ENCODE measurements around the gene PCF11.

The PCF11 gene, protein sequence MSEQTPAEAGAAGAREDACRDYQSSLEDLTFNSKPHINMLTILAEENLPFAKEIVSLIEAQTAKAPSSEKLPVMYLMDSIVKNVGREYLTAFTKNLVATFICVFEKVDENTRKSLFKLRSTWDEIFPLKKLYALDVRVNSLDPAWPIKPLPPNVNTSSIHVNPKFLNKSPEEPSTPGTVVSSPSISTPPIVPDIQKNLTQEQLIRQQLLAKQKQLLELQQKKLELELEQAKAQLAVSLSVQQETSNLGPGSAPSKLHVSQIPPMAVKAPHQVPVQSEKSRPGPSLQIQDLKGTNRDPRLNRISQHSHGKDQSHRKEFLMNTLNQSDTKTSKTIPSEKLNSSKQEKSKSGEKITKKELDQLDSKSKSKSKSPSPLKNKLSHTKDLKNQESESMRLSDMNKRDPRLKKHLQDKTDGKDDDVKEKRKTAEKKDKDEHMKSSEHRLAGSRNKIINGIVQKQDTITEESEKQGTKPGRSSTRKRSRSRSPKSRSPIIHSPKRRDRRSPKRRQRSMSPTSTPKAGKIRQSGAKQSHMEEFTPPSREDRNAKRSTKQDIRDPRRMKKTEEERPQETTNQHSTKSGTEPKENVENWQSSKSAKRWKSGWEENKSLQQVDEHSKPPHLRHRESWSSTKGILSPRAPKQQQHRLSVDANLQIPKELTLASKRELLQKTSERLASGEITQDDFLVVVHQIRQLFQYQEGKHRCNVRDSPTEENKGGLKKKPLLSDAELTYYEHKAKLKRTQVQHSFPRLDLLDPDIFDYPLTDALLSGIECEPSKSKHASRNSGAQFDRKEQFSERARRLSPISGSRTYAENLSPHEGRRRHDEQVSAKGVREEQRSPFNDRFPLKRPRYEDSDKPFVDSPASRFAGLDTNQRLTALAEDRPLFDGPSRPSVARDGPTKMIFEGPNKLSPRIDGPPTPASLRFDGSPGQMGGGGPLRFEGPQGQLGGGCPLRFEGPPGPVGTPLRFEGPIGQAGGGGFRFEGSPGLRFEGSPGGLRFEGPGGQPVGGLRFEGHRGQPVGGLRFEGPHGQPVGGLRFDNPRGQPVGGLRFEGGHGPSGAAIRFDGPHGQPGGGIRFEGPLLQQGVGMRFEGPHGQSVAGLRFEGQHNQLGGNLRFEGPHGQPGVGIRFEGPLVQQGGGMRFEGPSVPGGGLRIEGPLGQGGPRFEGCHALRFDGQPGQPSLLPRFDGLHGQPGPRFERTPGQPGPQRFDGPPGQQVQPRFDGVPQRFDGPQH (N-terminal part only)

DNA sequence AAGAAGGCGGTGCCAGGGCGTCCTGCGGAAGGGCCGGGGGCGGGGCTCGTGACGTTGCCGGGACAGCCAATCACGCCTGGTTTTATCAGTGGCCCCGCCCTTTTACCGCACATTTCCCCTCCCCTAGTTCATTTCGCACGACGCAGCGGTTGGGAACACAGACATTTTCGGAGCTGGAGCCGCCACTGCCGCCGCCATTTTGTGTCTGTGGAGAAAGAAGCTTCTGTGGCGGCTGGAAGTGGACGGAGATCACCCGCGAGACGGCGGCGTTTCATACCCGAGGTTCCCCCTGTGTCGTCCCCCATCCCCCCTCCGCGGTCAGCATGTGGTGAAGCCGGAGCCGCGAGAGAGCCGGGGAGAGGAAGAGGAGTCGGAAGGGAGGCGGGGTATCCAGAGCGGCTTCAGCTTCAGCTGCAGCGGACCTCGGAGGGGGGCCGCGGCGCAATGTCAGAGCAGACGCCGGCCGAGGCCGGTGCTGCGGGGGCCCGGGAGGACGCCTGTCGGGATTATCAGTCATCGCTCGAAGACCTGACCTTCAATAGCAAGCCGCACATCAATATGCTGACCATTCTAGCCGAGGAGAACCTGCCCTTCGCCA lies at the start of gene PCF11:
Gene PCF11, plus strand, starts transcription at position 136 of the 598 bp plus-strand sequence. Its CDS starts 309 bp downstream, at position 445.
- H3K9me3 ChIP-seq (ENCODE audit: insufficient read depth, low read length), result no peaks in the 10 kb centered on the region
- H3K36me3 ChIP-seq (ENCODE audit: insufficient read depth, insufficient read length, low read length), result peaks cover 37% of the 10 kb centered on the region
- peak within 1 kb of the TSS; percentile 97 for H3K4me3 ChIP-seq (ENCODE audit: insufficient read length, low read depth)
- DNase-seq (ENCODE audit: low read depth, low spot score), result peak; percentile 3
- no peaks in the 10 kb centered on the region for H3K4me1 ChIP-seq (ENCODE audit: insufficient read depth, insufficient read length)
- no peaks in the 10 kb centered on the region for H3K27me3 ChIP-seq (ENCODE audit: insufficient read depth, insufficient read length)
- TF ChIP-seq SUZ12 (IDR thresholded peaks at IDR 0.05; ENCODE audit: extremely low read depth, insufficient read depth, insufficient read length) (no peak), YY1 (IDR thresholded peaks at IDR 0.05; ENCODE audit: insufficient read depth, insufficient read length) (peak; percentile 75)
- H3K9ac ChIP-seq (ENCODE audit: insufficient read length, low read depth), result peak within 1 kb of the TSS; percentile 98

DNA sequence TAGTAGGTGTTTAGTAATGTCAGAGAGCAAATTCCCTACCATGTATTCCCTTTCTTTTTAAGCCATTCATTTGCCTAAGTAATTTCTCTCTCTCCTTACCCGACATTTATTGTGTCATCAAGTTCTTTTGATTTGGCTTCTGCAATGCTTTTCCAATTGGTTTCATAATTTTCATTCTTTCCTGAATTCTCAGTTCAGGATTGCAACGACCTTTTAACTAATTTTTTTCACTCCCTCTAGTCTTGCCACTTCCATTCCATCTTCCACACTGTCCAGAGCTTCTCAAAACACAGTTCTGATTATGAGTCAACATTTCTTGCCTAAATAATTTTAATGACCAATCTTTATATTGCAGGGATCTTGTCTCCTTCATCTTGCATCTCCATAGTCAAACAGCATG lies 44.0 kb upstream of the PCF11 start:
- Histone ChIP-seq H3K4me1 (ENCODE audit: insufficient read depth, insufficient read length) (no peaks in the 10 kb centered on the region), H3K27me3 (ENCODE audit: insufficient read depth, insufficient read length) (no peaks in the 10 kb centered on the region), H3K36me3 (ENCODE audit: insufficient read depth, insufficient read length, low read length) (no peaks in the 10 kb centered on the region), H3K9me3 (ENCODE audit: insufficient read depth, low read length) (no peaks in the 10 kb centered on the region), H3K9ac (ENCODE audit: insufficient read length, low read depth) (no peak overlapping the region), H3K4me3 (ENCODE audit: insufficient read length, low read depth) (no peak overlapping the region)
- no peak for TF ChIP-seq SUZ12 (IDR thresholded peaks at IDR 0.05; ENCODE audit: extremely low read depth, insufficient read depth, insufficient read length)
- TF ChIP-seq YY1 (IDR thresholded peaks at IDR 0.05; ENCODE audit: insufficient read depth, insufficient read length), result no peak
- TF ChIP-seq ZNF274 (IDR thresholded peaks at IDR 0.05; ENCODE audit: low read depth, low read length), result no peak
- no peak for DNase-seq (ENCODE audit: low read depth, low spot score)

DNA sequence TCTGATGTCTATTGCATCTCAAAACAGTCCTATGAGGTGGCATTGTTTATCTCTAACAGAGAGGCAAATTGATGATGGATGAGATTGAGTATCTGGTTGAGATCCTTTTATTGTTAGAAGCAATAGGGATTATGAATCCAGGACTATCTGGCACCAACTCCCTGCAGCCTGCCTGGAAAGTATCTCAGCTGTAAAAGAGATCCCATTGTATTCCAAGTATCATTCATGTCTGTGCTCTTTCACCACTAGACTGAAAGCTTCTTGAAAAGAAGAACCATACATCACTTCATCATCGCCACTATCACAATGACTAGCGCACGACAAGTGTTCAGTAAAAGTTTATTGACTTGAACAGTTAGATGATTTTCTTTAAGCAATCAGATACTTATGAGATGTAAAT lies 41.9 kb upstream of the PCF11 start:
- no peak for TF ChIP-seq SUZ12 (IDR thresholded peaks at IDR 0.05; ENCODE audit: extremely low read depth, insufficient read depth, insufficient read length)
- TF ChIP-seq YY1 (IDR thresholded peaks at IDR 0.05; ENCODE audit: insufficient read depth, insufficient read length), result no peak
- TF ChIP-seq ZNF274 (IDR thresholded peaks at IDR 0.05; ENCODE audit: low read depth, low read length), result no peak
- no peaks in the 10 kb centered on the region for H3K36me3 ChIP-seq (ENCODE audit: insufficient read depth, insufficient read length, low read length)
- H3K4me1 ChIP-seq (ENCODE audit: insufficient read depth, insufficient read length), result no peaks in the 10 kb centered on the region
- H3K9ac ChIP-seq (ENCODE audit: insufficient read length, low read depth), result no peak overlapping the region
- no peaks in the 10 kb centered on the region for H3K9me3 ChIP-seq (ENCODE audit: insufficient read depth, low read length)
- DNase-seq (ENCODE audit: low read depth, low spot score), result no peak
- no peaks in the 10 kb centered on the region for H3K27me3 ChIP-seq (ENCODE audit: insufficient read depth, insufficient read length)
- no peak overlapping the region for H3K4me3 ChIP-seq (ENCODE audit: insufficient read length, low read depth)

DNA sequence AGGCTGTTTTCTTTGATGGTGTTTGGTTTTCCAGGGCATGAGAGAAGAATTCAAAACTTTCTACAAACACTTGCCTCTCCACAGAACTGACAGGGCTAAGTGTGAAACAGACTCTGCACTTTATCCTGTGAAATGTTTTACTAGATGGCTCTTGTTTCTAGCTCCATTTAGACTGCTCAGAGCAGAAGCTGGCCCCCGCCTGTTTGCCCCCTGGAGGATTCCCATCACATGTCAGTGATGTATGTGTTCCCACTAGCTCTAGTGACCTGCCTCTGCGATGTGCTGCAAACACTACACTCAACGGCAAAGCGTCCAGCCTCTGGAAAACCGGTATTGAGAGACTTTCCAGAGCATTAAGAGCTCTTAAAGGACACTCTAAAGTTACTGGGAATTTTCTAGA lies 41.4 kb upstream of the PCF11 start:
- Histone ChIP-seq H3K27me3 (ENCODE audit: insufficient read depth, insufficient read length) (no peaks in the 10 kb centered on the region), H3K9ac (ENCODE audit: insufficient read length, low read depth) (no peak overlapping the region), H3K36me3 (ENCODE audit: insufficient read depth, insufficient read length, low read length) (no peaks in the 10 kb centered on the region), H3K9me3 (ENCODE audit: insufficient read depth, low read length) (no peaks in the 10 kb centered on the region), H3K4me3 (ENCODE audit: insufficient read length, low read depth) (no peak overlapping the region), H3K4me1 (ENCODE audit: insufficient read depth, insufficient read length) (no peaks in the 10 kb centered on the region)
- no peak for TF ChIP-seq YY1 (IDR thresholded peaks at IDR 0.05; ENCODE audit: insufficient read depth, insufficient read length)
- no peak for DNase-seq (ENCODE audit: low read depth, low spot score)

DNA sequence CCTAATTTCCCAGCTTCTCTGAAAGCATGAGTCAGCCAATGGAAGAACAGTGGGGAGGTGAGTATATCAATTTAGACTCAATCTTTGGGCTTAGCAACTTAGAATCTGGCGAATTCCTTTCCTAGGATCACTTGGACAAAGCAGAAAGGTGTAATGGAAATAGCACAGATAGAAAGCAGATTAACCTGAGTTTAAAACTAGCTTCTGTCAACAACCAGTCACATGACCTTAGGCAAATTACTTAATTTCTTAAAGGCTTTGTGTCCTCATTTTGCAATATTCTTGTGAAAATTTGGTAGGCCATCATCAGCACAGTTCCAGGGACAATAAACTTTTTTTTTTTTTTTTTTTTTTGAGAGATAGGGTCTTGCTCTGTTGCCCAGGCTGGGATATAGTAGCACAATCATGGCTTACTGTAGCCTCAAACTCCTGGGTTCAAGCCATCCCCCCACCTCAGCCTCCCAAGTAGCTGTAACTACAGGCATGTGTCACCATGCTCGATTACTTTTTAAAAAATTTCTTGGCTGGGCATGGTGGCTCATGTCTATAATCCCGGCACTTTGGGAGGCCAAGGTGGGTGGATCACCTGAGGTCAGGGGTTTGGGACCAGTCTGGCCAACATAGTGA lies 40.8 kb upstream of the PCF11 start:
- H3K4me1 ChIP-seq (ENCODE audit: insufficient read depth, insufficient read length), result no peaks in the 10 kb centered on the region
- no peaks in the 10 kb centered on the region for H3K9me3 ChIP-seq (ENCODE audit: insufficient read depth, low read length)
- no peaks in the 10 kb centered on the region for H3K27me3 ChIP-seq (ENCODE audit: insufficient read depth, insufficient read length)
- TF ChIP-seq YY1 (IDR thresholded peaks at IDR 0.05; ENCODE audit: insufficient read depth, insufficient read length) (no peak), ZNF274 (IDR thresholded peaks at IDR 0.05; ENCODE audit: low read depth, low read length) (no peak), SUZ12 (IDR thresholded peaks at IDR 0.05; ENCODE audit: extremely low read depth, insufficient read depth, insufficient read length) (no peak)
- no peak overlapping the region for H3K9ac ChIP-seq (ENCODE audit: insufficient read length, low read depth)
- H3K4me3 ChIP-seq (ENCODE audit: insufficient read length, low read depth), result no peak overlapping the region
- no peak for DNase-seq (ENCODE audit: low read depth, low spot score)
- no peaks in the 10 kb centered on the region for H3K36me3 ChIP-seq (ENCODE audit: insufficient read depth, insufficient read length, low read length)

DNA sequence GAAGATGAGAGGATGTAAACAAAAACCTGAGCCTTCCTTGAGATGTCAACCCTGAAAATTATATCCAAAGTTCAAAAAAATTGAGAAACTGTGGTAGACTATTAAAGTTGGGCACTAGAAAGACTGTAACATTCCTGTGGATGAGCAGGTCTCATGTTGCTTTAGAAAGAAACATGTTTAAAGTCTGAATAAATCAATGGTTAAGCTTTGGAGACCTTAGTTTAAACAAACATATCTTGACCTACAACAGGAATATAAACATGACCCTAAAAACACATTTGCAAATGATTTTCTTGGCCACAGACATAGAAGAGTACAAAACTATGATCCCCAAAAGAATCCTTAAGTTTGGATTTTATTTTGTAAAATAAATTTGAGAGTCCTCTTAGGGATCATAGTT lies 38.1 kb upstream of the PCF11 start:
- TF ChIP-seq ZNF274 (IDR thresholded peaks at IDR 0.05; ENCODE audit: low read depth, low read length) (no peak), SUZ12 (IDR thresholded peaks at IDR 0.05; ENCODE audit: extremely low read depth, insufficient read depth, insufficient read length) (no peak), YY1 (IDR thresholded peaks at IDR 0.05; ENCODE audit: insufficient read depth, insufficient read length) (no peak)
- H3K4me3 ChIP-seq (ENCODE audit: insufficient read length, low read depth), result no peak overlapping the region
- H3K4me1 ChIP-seq (ENCODE audit: insufficient read depth, insufficient read length), result no peaks in the 10 kb centered on the region
- no peaks in the 10 kb centered on the region for H3K36me3 ChIP-seq (ENCODE audit: insufficient read depth, insufficient read length, low read length)
- H3K27me3 ChIP-seq (ENCODE audit: insufficient read depth, insufficient read length), result no peaks in the 10 kb centered on the region
- no peak for DNase-seq (ENCODE audit: low read depth, low spot score)
- no peak overlapping the region for H3K9ac ChIP-seq (ENCODE audit: insufficient read length, low read depth)
- H3K9me3 ChIP-seq (ENCODE audit: insufficient read depth, low read length), result no peaks in the 10 kb centered on the region

Data from NT2/D1 (cell line).